Gastrocnemius medialis (tissue), 4 donors: Measurements from ENCODE around the gene WDR4.

Experiments used
- POLR2A ChIP-seq, 2 donors: fragments of 450-650 bp; IDR thresholded peaks; one replicate each; pipeline ENCODE4 v1.6.1; 2017; ENCODE audit warnings: antibody characterized with exemption in 2 of 2, mild to moderate bottlenecking in 2 of 2, moderate library complexity in 2 of 2
- TF ChIP-seq, protein P1 (sequence below), 5 experiments: fragments of 450-650 bp in 3 of 5; fragments of 200-600 bp in 2 of 5; sonication (generic) in 2 of 5; IDR thresholded peaks in 4 of 5; conservative IDR thresholded peaks in 1 of 5; 1 replicate in 4 of 5; 2 replicates in 1 of 5; pipeline ENCODE4 v1.5.1; 2016 to 2019; ENCODE audit warnings: antibody characterized with exemption in 5 of 5, mild to moderate bottlenecking in 3 of 5, moderate library complexity in 3 of 5

GRCh38 chr21:42811960-42812359 is 67.4 kb downstream of the WDR4 start:
- TF ChIP-seq, protein P1, sequence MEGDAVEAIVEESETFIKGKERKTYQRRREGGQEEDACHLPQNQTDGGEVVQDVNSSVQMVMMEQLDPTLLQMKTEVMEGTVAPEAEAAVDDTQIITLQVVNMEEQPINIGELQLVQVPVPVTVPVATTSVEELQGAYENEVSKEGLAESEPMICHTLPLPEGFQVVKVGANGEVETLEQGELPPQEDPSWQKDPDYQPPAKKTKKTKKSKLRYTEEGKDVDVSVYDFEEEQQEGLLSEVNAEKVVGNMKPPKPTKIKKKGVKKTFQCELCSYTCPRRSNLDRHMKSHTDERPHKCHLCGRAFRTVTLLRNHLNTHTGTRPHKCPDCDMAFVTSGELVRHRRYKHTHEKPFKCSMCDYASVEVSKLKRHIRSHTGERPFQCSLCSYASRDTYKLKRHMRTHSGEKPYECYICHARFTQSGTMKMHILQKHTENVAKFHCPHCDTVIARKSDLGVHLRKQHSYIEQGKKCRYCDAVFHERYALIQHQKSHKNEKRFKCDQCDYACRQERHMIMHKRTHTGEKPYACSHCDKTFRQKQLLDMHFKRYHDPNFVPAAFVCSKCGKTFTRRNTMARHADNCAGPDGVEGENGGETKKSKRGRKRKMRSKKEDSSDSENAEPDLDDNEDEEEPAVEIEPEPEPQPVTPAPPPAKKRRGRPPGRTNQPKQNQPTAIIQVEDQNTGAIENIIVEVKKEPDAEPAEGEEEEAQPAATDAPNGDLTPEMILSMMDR (IDR thresholded peaks at IDR 0.05 in 4 of 5, conservative IDR thresholded peaks at IDR 0.05 in 1 of 5), result no peak
- no peak for TF ChIP-seq POLR2A (IDR thresholded peaks at IDR 0.05)
